GM12891 (cell line): ENCODE results near the gene MYL7.

Source experiments
- POLR2A ChIP-seq: IDR thresholded peaks from 2 replicates; pipeline ENCODE4 v1.6.1; 2011; ENCODE audit warnings: low read depth, low read length, control low read depth
- POLR2AphosphoS5 ChIP-seq: IDR thresholded peaks from 2 replicates; pipeline ENCODE4 v1.6.1; 2011; ENCODE audit warnings: low read depth, low read length, control low read depth

DNA sequence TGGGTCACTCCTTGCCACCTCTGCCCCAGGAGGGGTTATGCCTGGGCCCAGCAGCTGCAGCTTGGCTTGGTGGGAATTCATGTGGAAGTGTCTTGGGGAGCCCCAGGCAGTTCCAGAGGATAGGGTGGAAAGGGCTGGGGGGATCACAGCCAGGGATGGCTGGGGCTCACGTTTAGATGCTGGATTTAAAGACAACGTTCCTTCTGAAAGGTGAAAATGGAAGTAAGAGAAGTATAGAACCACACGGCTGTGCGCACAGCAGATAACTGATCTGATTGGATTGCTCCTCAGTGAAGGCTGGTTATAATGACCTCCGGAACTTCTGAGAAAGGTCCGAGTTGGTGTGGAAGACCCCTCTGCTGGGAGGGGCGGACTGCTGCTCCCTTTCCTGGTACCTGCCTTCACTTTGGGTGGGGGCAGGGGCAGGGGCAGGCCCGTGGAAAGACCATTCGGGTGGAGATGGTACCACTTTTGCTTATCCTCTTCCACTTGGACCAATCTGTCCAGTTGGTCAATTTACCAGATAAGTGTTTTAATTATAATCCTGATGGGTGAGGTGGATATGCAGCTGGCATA, 7.9 kb upstream of the MYL7 start:
- TF ChIP-seq POLR2A: no peak
- no peak for TF ChIP-seq POLR2AphosphoS5
